Mesenchymal stem cell (in vitro differentiated cells and primary cell): ENCODE measurements around the gene OPCML.
A peak's percentile ranks its signal among the peaks of the same experiment; 100 is the strongest.

Experiments used
- DNase-seq: peaks from one replicate; pipeline ENCODE4 v3.0.0-alpha.2; 2013
- H2AFZ ChIP-seq: one replicate; pipeline ENCODE4 v1.6.1; 2013; ENCODE audit warnings: low read depth, mild to moderate bottlenecking, control low read depth, inconsistent platforms, low read length, moderate library complexity
- H2AK5ac ChIP-seq: 2 replicates; pipeline ENCODE4 v1.6.1; 2013; ENCODE audit warnings: low read length, moderate library complexity, mild to moderate bottlenecking, inconsistent platforms; ENCODE audit not compliant: severe bottlenecking
- H2BK120ac ChIP-seq: one replicate; pipeline ENCODE4 v1.6.1; 2013; ENCODE audit warnings: low read depth, mild to moderate bottlenecking, inconsistent platforms, low read length, moderate library complexity
- H2BK12ac ChIP-seq, 2 experiments: one replicate each; pipeline ENCODE4 v1.6.1; 2013; ENCODE audit warnings: inconsistent platforms in 2 of 2, low read length in 2 of 2, mild to moderate bottlenecking in 2 of 2, moderate library complexity in 2 of 2, control low read depth in 1 of 2
- H2BK15ac ChIP-seq: one replicate; pipeline ENCODE4 v1.6.1; 2013; ENCODE audit warnings: mild to moderate bottlenecking, low read depth, inconsistent platforms; ENCODE audit not compliant: poor library complexity, severe bottlenecking
- H2BK5ac ChIP-seq: 2 replicates; pipeline ENCODE4 v1.6.1; 2013; ENCODE audit warnings: low read depth, mild to moderate bottlenecking, low read length, control low read depth, inconsistent platforms; ENCODE audit not compliant: poor library complexity, severe bottlenecking
- H3K14ac ChIP-seq, 2 experiments: one replicate each; pipeline ENCODE4 v1.6.1; 2013; ENCODE audit warnings: inconsistent platforms in 2 of 2, low read length in 2 of 2, control low read depth in 1 of 2, mild to moderate bottlenecking in 1 of 2, moderate library complexity in 1 of 2
- H3K18ac ChIP-seq, 2 experiments: one replicate each; pipeline ENCODE4 v1.6.1; 2013; ENCODE audit warnings: inconsistent platforms in 2 of 2, low read length in 2 of 2, control low read depth in 1 of 2, low read depth in 1 of 2, mild to moderate bottlenecking in 1 of 2
- H3K23ac ChIP-seq, 2 experiments: one replicate each; pipeline ENCODE4 v1.6.1; 2013; ENCODE audit warnings: inconsistent platforms in 2 of 2, low read length in 2 of 2, mild to moderate bottlenecking in 2 of 2, moderate library complexity in 2 of 2, control low read depth in 1 of 2
- H3K27ac ChIP-seq: 2 replicates; pipeline ENCODE4 v1.5.1; 2013; ENCODE audit warnings: mild to moderate bottlenecking, moderate library complexity, low read length, control low read depth, inconsistent platforms; ENCODE audit not compliant: poor library complexity, severe bottlenecking
- H3K27me3 ChIP-seq, 2 experiments: 2 replicates each; pipeline versions ENCODE4 v1.6.1 to v1.7.0; 2013; ENCODE audit warnings: low read length in 2 of 2, mild to moderate bottlenecking in 2 of 2, moderate library complexity in 2 of 2, control low read depth in 1 of 2, inconsistent platforms in 1 of 2; ENCODE audit not compliant: control insufficient read depth in 1 of 2, insufficient read depth in 1 of 2
- H3K36me3 ChIP-seq, 2 experiments: 2 replicates each; pipeline versions ENCODE4 v1.6.1 to v1.7.0; 2013; ENCODE audit warnings: low read length in 2 of 2, control low read depth in 1 of 2, inconsistent platforms in 1 of 2, low read depth in 1 of 2, mild to moderate bottlenecking in 1 of 2; ENCODE audit not compliant: insufficient read depth in 2 of 2, control insufficient read depth in 1 of 2
- H3K4ac ChIP-seq, 2 experiments: one replicate each; pipeline ENCODE4 v1.6.1; 2013; ENCODE audit warnings: inconsistent platforms in 2 of 2, low read length in 2 of 2, mild to moderate bottlenecking in 2 of 2, moderate library complexity in 2 of 2, control low read depth in 1 of 2, low read depth in 1 of 2
- H3K4me1 ChIP-seq: 2 replicates; pipeline ENCODE4 v1.6.1; 2013; ENCODE audit warnings: low read depth, low read length, control low read depth; ENCODE audit not compliant: control insufficient read depth, insufficient read depth
- H3K4me2 ChIP-seq: 2 replicates; pipeline ENCODE4 v1.6.1; 2013; ENCODE audit warnings: low read length, mild to moderate bottlenecking, inconsistent platforms; ENCODE audit not compliant: poor library complexity, severe bottlenecking
- H3K4me3 ChIP-seq, 2 experiments: 2 replicates each; pipeline versions ENCODE4 v1.5.1 to v1.7.0; 2013; ENCODE audit warnings: low read length in 2 of 2, mild to moderate bottlenecking in 2 of 2, control low read depth in 1 of 2, low read depth in 1 of 2; ENCODE audit not compliant: insufficient read depth in 1 of 2
- H3K79me1 ChIP-seq: replicated peaks from 2 replicates; pipeline ENCODE4 v1.6.1; 2013; ENCODE audit warnings: mild to moderate bottlenecking, control low read depth, low read length, inconsistent platforms; ENCODE audit not compliant: poor library complexity, severe bottlenecking
- H3K9ac ChIP-seq: 2 replicates; pipeline ENCODE4 v1.7.0; 2013; ENCODE audit warnings: mild to moderate bottlenecking, low read length, moderate library complexity
- H3K9me3 ChIP-seq: 2 replicates; pipeline ENCODE4 v1.7.0; 2013; ENCODE audit warnings: mild to moderate bottlenecking, low read length; ENCODE audit not compliant: control insufficient read depth
- H4K8ac ChIP-seq: one replicate; pipeline ENCODE4 v1.6.1; 2013; ENCODE audit warnings: inconsistent platforms, mild to moderate bottlenecking, low read length, moderate library complexity
- H4K91ac ChIP-seq: one replicate; pipeline ENCODE4 v1.6.1; 2013; ENCODE audit warnings: mild to moderate bottlenecking, low read length, inconsistent platforms
- WGBS: methylation state at CpG from one replicate; pipeline ENCODE4 v1.1.7; 2013; ENCODE audit warnings: mixed read lengths; 5-methylcytosine and 5-hydroxymethylcytosine counted together

Gene OPCML

DNA sequence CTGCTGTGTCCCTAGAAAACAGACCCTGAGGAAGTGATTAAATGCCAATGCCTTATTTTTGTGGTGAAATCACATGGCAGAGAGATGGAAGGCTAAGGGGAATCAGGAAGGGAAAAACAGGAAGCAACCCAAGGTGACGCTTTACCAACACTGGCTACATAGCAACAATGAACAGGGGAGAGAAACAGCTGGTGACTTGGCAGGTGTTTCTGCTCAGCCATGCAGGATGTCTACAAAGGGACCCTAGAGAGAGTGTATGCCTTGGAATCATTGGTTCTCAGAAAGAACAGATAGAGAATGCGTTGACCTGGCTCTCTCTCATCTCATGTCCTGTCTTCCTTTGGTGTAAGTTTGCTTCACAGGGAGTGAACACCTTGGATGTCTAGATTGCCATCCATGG is 911.9 kb downstream of the OPCML start:
- WGBS, result 97% methylated on average over 2 of the region's 2 CpGs
- H4K8ac ChIP-seq, result no peak overlapping the region
- H2BK12ac ChIP-seq, result no peak overlapping the region
- no peaks in the 10 kb centered on the region for H3K9me3 ChIP-seq
- H2BK5ac ChIP-seq, result no peak overlapping the region
- no peaks in the 10 kb centered on the region for H3K27me3 ChIP-seq
- H3K18ac ChIP-seq, result no peak overlapping the region
- no peaks in the 10 kb centered on the region for H3K36me3 ChIP-seq
- no peak overlapping the region for H2BK120ac ChIP-seq
- H4K91ac ChIP-seq, result no peak overlapping the region
- no peak overlapping the region for H3K4me2 ChIP-seq
- H3K9ac ChIP-seq, result no peak overlapping the region
- H3K23ac ChIP-seq, result no peak overlapping the region
- H2BK15ac ChIP-seq, result no peak overlapping the region
- H3K4me3 ChIP-seq, result no peak overlapping the region
- H3K27ac ChIP-seq, result no peak overlapping the region
- no peak overlapping the region for H2AFZ ChIP-seq
- H3K79me1 ChIP-seq, result no peaks in the 10 kb centered on the region
- H3K4ac ChIP-seq, result no peak overlapping the region
- peaks cover 2% of the 10 kb centered on the region for H3K4me1 ChIP-seq
- H3K14ac ChIP-seq, result no peak overlapping the region
- DNase-seq, result no peak
- H2AK5ac ChIP-seq, result no peak overlapping the region

DNA sequence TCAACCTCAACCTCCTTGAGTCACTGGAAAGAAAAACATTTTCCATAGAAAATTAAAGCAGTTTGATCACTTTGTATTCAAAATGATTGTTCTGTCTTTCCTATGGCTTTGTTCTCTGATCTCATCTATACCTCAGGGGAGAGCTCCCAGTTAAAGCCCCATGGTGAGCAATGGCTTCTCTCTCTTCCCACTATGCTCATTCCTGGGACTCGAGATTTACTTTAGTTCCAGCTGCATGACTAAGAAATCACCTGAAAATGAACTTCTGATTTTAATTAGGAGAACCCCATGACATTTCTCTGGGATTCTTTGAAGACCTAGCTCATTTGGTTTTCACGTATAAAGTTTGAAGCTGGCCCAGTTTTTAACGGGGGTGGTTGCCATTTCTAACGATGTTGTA is 921.5 kb downstream of the OPCML start:
- no peaks in the 10 kb centered on the region for H3K27me3 ChIP-seq
- H2AK5ac ChIP-seq, result no peak overlapping the region
- H4K8ac ChIP-seq, result no peak overlapping the region
- H2AFZ ChIP-seq, result no peak overlapping the region
- H2BK15ac ChIP-seq, result no peak overlapping the region
- no peak overlapping the region for H4K91ac ChIP-seq
- no peak overlapping the region for H3K23ac ChIP-seq
- no peaks in the 10 kb centered on the region for H3K9me3 ChIP-seq
- DNase-seq, result no peak
- H3K4me1 ChIP-seq, result peaks cover 4% of the 10 kb centered on the region
- no peak overlapping the region for H2BK12ac ChIP-seq
- H3K27ac ChIP-seq, result no peak overlapping the region
- H2BK120ac ChIP-seq, result no peak overlapping the region
- no peaks in the 10 kb centered on the region for H3K79me1 ChIP-seq
- 94% methylated on average over 4 of the region's 4 CpGs for WGBS
- H3K4me3 ChIP-seq, result no peak overlapping the region
- H3K14ac ChIP-seq, result no peak overlapping the region
- H2BK5ac ChIP-seq, result no peak overlapping the region
- no peak overlapping the region for H3K9ac ChIP-seq
- H3K36me3 ChIP-seq, result no peaks in the 10 kb centered on the region
- no peak overlapping the region for H3K4me2 ChIP-seq
- no peak overlapping the region for H3K4ac ChIP-seq
- H3K18ac ChIP-seq, result no peak overlapping the region

GRCh38 chr11:132610216-132610615 is 922.1 kb downstream of the OPCML start:
- Histone ChIP-seq H3K79me1 (no peaks in the 10 kb centered on the region), H3K4ac (no peak overlapping the region), H2AK5ac (no peak overlapping the region), H3K14ac (no peak overlapping the region), H2BK5ac (no peak overlapping the region), H2AFZ (no peak overlapping the region), H3K4me3 (no peak overlapping the region), H3K4me1 (peaks cover 4% of the 10 kb centered on the region), H3K27me3 (no peaks in the 10 kb centered on the region), H3K23ac (no peak overlapping the region), H2BK15ac (no peak overlapping the region), H3K9me3 (no peaks in the 10 kb centered on the region), H3K9ac (no peak overlapping the region), H3K4me2 (no peak overlapping the region), H2BK120ac (no peak overlapping the region), H4K8ac (no peak overlapping the region), H3K36me3 (no peaks in the 10 kb centered on the region), H2BK12ac (no peak overlapping the region), H3K18ac (no peak overlapping the region), H3K27ac (no peak overlapping the region), H4K91ac (no peak overlapping the region)
- peak; percentile 77 for DNase-seq
- WGBS, result 95% methylated on average over 6 of the region's 8 CpGs

GRCh38 chr11:132607575-132607974 is 924.7 kb downstream of the OPCML start:
- no peak overlapping the region for H3K4me2 ChIP-seq
- no peak overlapping the region for H4K91ac ChIP-seq
- H3K4ac ChIP-seq, result no peak overlapping the region
- H3K18ac ChIP-seq, result no peak overlapping the region
- H4K8ac ChIP-seq, result no peak overlapping the region
- H3K36me3 ChIP-seq, result no peaks in the 10 kb centered on the region
- no peak overlapping the region for H2BK120ac ChIP-seq
- no peak overlapping the region for H2AK5ac ChIP-seq
- H3K4me3 ChIP-seq, result no peak overlapping the region
- no peak overlapping the region for H3K14ac ChIP-seq
- WGBS, result 90% methylated on average over 1 of the region's 2 CpGs
- H3K79me1 ChIP-seq, result no peaks in the 10 kb centered on the region
- H3K27ac ChIP-seq, result no peak overlapping the region
- no peak for DNase-seq
- H3K23ac ChIP-seq, result no peak overlapping the region
- no peak overlapping the region for H2AFZ ChIP-seq
- no peaks in the 10 kb centered on the region for H3K27me3 ChIP-seq
- peaks cover 4% of the 10 kb centered on the region for H3K4me1 ChIP-seq
- no peak overlapping the region for H2BK15ac ChIP-seq
- no peak overlapping the region for H2BK12ac ChIP-seq
- H3K9ac ChIP-seq, result no peak overlapping the region
- no peaks in the 10 kb centered on the region for H3K9me3 ChIP-seq
- H2BK5ac ChIP-seq, result no peak overlapping the region
